ENCODE data around the gene TMEM151B. TPM values are rescaled to one million over a fixed set of nuclear protein-coding genes. Genes with fewer than 3 reads are reported as not detected.
A peak's percentile ranks its signal among the peaks of the same experiment; 100 is the strongest.
"Not testable (repeated sequence)": the region's sequence is repeated elsewhere in the genome, so short reads cannot be mapped to it uniquely, and the experiment has no call there.

TMEM151B gene
- total RNA-seq, 1 donor = under 0.01 TPM

GRCh38 chr6:44298864-44299263 is 28.6 kb downstream of the TMEM151B start:
- no peak for DNase-seq (ENCODE audit: low read depth in 2 of 3, low spot score in 2 of 3)

- no peak for DNase-seq (ENCODE audit: low read depth in 2 of 3, low spot score in 2 of 3)
These were observed 30.1 kb downstream of the TMEM151B start for GRCh38 chr6:44300292-44300823.

- no peak for DNase-seq (ENCODE audit: low read depth in 2 of 3, low spot score in 2 of 3)
These were observed 30.9 kb downstream of the TMEM151B start for GRCh38 chr6:44301106-44301505.

GRCh38 chr6:44301782-44302564 is 31.7 kb downstream of the TMEM151B start:
- DNase-seq (ENCODE audit: low read depth in 2 of 3, low spot score in 2 of 3) = no peak

- no peak for DNase-seq (ENCODE audit: low read depth in 2 of 3, low spot score in 2 of 3)
These were observed 32.6 kb downstream of the TMEM151B start for GRCh38 chr6:44302856-44303255.

GRCh38 chr6:44303842-44304241 is 33.6 kb downstream of the TMEM151B start:
- no peak for DNase-seq (ENCODE audit: low read depth in 2 of 3, low spot score in 2 of 3)

GRCh38 chr6:44304282-44305199 is 34.3 kb downstream of the TMEM151B start:
- peak; percentile 17 to 53 (median 44) for DNase-seq (ENCODE audit: low read depth in 2 of 3, low spot score in 2 of 3)

GRCh38 chr6:44305200-44305725 is 35.0 kb downstream of the TMEM151B start:
- DNase-seq (ENCODE audit: low read depth in 2 of 3, low spot score in 2 of 3) = no peak

GRCh38 chr6:44306710-44307109 is 36.5 kb downstream of the TMEM151B start:
- no peak for DNase-seq (ENCODE audit: low read depth in 2 of 3, low spot score in 2 of 3)

GRCh38 chr6:44307217-44307616 is 37.0 kb downstream of the TMEM151B start:
- no peak for DNase-seq (ENCODE audit: low read depth in 2 of 3, low spot score in 2 of 3)

GRCh38 chr6:44309092-44309491 is 38.8 kb downstream of the TMEM151B start:
- DNase-seq (ENCODE audit: low read depth in 2 of 3, low spot score in 2 of 3) = no peak

- DNase-seq (ENCODE audit: low read depth in 2 of 3, low spot score in 2 of 3) = no peak
These were observed 39.4 kb downstream of the TMEM151B start for GRCh38 chr6:44309631-44310030.

- DNase-seq (ENCODE audit: low read depth in 2 of 3, low spot score in 2 of 3) = no peak
These were observed 40.0 kb downstream of the TMEM151B start for GRCh38 chr6:44310241-44310640.

- no peak for DNase-seq (ENCODE audit: low read depth in 2 of 3, low spot score in 2 of 3)
These were observed 41.1 kb downstream of the TMEM151B start for GRCh38 chr6:44311304-44311703.

GRCh38 chr6:44311767-44312166 is 41.5 kb downstream of the TMEM151B start:
- DNase-seq (ENCODE audit: low read depth in 2 of 3, low spot score in 2 of 3) = no peak

GRCh38 chr6:44312901-44313788 is 42.9 kb downstream of the TMEM151B start, which contains the start of gene AARS2:
TSS of gene AARS2 (minus strand) at chr6:44313347. CDS start at chr6:44313323, 24 bp downstream.
- DNase-seq (ENCODE audit: low read depth in 2 of 3, low spot score in 2 of 3) = peak; percentile 80 to 92 (median 89)

- DNase-seq (ENCODE audit: low read depth in 2 of 3, low spot score in 2 of 3) = not testable (repeated sequence)
These were observed 44.4 kb downstream of the TMEM151B start for GRCh38 chr6:44314657-44315056.

GRCh38 chr6:44315516-44315915 is 45.3 kb downstream of the TMEM151B start:
- no peak for DNase-seq (ENCODE audit: low read depth in 2 of 3, low spot score in 2 of 3)

- DNase-seq (ENCODE audit: low read depth in 2 of 3, low spot score in 2 of 3) = no peak
These were observed 45.7 kb downstream of the TMEM151B start for GRCh38 chr6:44315951-44316350.

- no peak for DNase-seq (ENCODE audit: low read depth in 2 of 3, low spot score in 2 of 3)
These were observed 46.2 kb downstream of the TMEM151B start for GRCh38 chr6:44316481-44316880.
